Tibial nerve (tissue), 4 donors: ENCODE results near the gene CEP57. TPM values are rescaled to one million over a fixed set of nuclear protein-coding genes. Genes with fewer than 3 reads are reported as not detected.
"Not testable (repeated sequence)": the region's sequence is repeated elsewhere in the genome, so short reads cannot be mapped to it uniquely, and the experiment has no call there.

Experiments
- DNase-seq, 2 donors: peaks; one replicate each; pipeline ENCODE4 v3.0.0-alpha.2; 2019; ENCODE audit warnings: low spot score in 2 of 2
- H3K27ac ChIP-seq, 4 donors: fragments of 200-600 bp; sonication (generic) in 3 of 4; one replicate each; pipeline ENCODE4 v1.5.1; 2017 to 2019; ENCODE audit warnings: mild to moderate bottlenecking in 1 of 4
- H3K27me3 ChIP-seq, 2 donors: fragments of 200-600 bp; sonication (generic) in 1 of 2; one replicate each; pipeline versions ENCODE4 v1.5.1 to v1.6.0; 2017 to 2019
- H3K36me3 ChIP-seq, 3 donors: fragments of 200-600 bp; sonication (generic); one replicate each; pipeline ENCODE4 v1.5.1; 2018 to 2019
- H3K4me1 ChIP-seq, 4 donors: fragments of 200-600 bp; sonication (generic) in 3 of 4; one replicate each; pipeline ENCODE4 v1.5.1; 2017 to 2019
- H3K4me3 ChIP-seq, 4 donors: fragments of 200-600 bp; sonication (generic) in 3 of 4; one replicate each; pipeline ENCODE4 v1.5.1; 2017 to 2019; ENCODE audit warnings: mild to moderate bottlenecking in 1 of 4, moderate library complexity in 1 of 4
- H3K9me3 ChIP-seq, 4 donors: fragments of 200-600 bp; sonication (generic) in 3 of 4; one replicate each; pipeline ENCODE4 v1.5.1; 2017 to 2019
- EP300 ChIP-seq, 2 donors: sonication (generic); formaldehyde crosslinking; IDR thresholded peaks; one replicate each; pipeline ENCODE4 v1.6.1; 2017; ENCODE audit warnings: antibody characterized with exemption in 2 of 2, mild to moderate bottlenecking in 1 of 2
- POLR2A ChIP-seq, 2 donors: fragments of 450-650 bp; IDR thresholded peaks; one replicate each; pipeline ENCODE4 v1.6.1; 2017; ENCODE audit warnings: antibody characterized with exemption in 2 of 2, mild to moderate bottlenecking in 2 of 2, moderate library complexity in 2 of 2
- WGBS, 2 donors: methylation state at CpG; one replicate each; pipeline ENCODE4 v1.1.5; 2018; 5-methylcytosine and 5-hydroxymethylcytosine counted together
- total RNA-seq, 4 donors: library from RNA; depleted of rRNA; stranded (reverse); fragments of >200 nt; gene quantifications; one replicate each; pipeline ENCODE4 v1.1.0, GENCODE V29; 2016
- TF ChIP-seq, protein P1 (sequence below), 5 experiments: fragments of 200-600 bp in 3 of 5; fragments of 450-650 bp in 2 of 5; sonication (generic) in 3 of 5; IDR thresholded peaks; one replicate each; pipeline ENCODE4 v1.5.1; 2016 to 2019; ENCODE audit warnings: antibody characterized with exemption in 5 of 5, mild to moderate bottlenecking in 3 of 5, moderate library complexity in 2 of 5

Gene CEP57
- total RNA-seq, 4 donors from 2014 or later: 48.9 to 58.0 (median 52.1) TPM

DNA sequence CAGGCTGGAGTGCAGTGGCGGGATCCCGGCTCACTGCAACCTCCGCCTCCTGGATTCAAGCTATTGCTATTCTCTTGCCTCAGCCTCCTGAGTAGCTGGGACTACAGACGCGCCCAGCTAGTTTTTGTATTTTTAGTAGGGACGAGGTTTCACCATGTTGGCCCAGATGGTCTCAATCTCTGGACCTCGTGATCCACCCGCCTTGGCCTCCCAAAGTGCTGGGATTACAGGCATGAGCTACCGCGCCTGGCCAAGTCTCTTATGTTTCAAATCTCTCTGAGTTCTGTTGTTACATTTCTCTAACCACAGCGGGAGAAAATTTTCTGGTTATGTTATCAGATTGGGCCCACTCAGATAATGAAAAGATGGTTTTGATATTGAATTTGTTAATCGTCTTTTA, 10.1 kb downstream of the CEP57 start:
- H3K4me3 ChIP-seq: no peak overlapping the region
- no peaks in the 10 kb centered on the region for H3K9me3 ChIP-seq
- TF ChIP-seq EP300 (IDR thresholded peaks at IDR 0.05): no peak
- TF ChIP-seq, protein P1, sequence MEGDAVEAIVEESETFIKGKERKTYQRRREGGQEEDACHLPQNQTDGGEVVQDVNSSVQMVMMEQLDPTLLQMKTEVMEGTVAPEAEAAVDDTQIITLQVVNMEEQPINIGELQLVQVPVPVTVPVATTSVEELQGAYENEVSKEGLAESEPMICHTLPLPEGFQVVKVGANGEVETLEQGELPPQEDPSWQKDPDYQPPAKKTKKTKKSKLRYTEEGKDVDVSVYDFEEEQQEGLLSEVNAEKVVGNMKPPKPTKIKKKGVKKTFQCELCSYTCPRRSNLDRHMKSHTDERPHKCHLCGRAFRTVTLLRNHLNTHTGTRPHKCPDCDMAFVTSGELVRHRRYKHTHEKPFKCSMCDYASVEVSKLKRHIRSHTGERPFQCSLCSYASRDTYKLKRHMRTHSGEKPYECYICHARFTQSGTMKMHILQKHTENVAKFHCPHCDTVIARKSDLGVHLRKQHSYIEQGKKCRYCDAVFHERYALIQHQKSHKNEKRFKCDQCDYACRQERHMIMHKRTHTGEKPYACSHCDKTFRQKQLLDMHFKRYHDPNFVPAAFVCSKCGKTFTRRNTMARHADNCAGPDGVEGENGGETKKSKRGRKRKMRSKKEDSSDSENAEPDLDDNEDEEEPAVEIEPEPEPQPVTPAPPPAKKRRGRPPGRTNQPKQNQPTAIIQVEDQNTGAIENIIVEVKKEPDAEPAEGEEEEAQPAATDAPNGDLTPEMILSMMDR (IDR thresholded peaks at IDR 0.05): no peak
- no peak for TF ChIP-seq POLR2A (IDR thresholded peaks at IDR 0.05)
- no peak for DNase-seq
- H3K27ac ChIP-seq: no peak overlapping the region
- H3K36me3 ChIP-seq: peaks cover 0 to 34% (median 0%) of the 10 kb centered on the region in 3 donors
- no peaks in the 10 kb centered on the region for H3K4me1 ChIP-seq
- H3K27me3 ChIP-seq: no peaks in the 10 kb centered on the region
- 97% methylated on average over 12 of the region's 12 CpGs for WGBS, 2 donors

DNA sequence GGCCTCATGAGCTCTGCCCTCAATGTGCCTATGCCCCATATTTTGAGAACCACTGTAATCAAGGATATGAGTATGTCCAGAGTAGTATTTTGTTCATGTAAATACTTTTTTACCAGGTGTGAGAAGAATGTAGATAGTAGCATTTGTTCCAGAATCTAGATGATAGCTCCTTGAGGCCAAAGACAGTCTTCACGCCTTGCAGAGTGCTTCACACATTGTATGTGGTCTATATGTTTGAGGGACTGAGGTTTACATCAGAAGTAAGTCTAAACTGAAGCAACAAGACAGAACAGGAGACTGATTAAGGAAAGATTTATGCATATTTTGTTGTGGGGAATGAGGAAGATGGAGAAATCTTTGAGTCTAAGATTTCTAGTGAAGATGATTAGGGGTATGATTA, 12.5 kb downstream of the CEP57 start:
- Histone ChIP-seq H3K4me1 (no peaks in the 10 kb centered on the region), H3K9me3 (no peaks in the 10 kb centered on the region), H3K36me3 (peaks cover 0 to 48% (median 0%) of the 10 kb centered on the region in 3 donors), H3K27me3 (no peaks in the 10 kb centered on the region), H3K27ac (no peak overlapping the region), H3K4me3 (no peak overlapping the region)
- TF ChIP-seq, protein P1 (IDR thresholded peaks at IDR 0.05): no peak
- TF ChIP-seq POLR2A (IDR thresholded peaks at IDR 0.05): no peak
- no peak for DNase-seq
- 92 to 97% methylated on average over 1 of the region's 1 CpG for WGBS, 2 donors

DNA sequence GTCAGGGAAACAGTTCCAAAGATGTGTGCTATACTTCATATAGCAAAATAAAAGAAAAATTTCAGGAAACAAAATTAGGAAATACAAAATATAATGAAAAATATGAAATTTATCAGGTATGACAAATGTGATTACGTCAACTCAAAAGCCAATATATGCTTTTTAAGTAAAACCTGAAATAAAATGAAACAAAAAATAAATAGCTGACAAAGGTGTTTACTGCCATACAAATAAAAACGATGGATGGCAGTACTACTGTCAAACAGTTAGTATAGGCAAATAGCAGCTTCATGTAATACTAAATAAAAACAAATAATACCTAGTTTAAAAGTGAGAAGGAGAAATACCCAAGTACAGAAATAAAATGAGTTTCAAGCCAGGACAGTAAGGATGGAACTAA, 13.7 kb downstream of the CEP57 start:
- Histone ChIP-seq H3K4me1 (no peaks in the 10 kb centered on the region), H3K4me3 (no peak overlapping the region), H3K36me3 (peaks cover 0 to 48% (median 0%) of the 10 kb centered on the region in 3 donors), H3K27ac (no peak overlapping the region), H3K9me3 (no peaks in the 10 kb centered on the region), H3K27me3 (no peaks in the 10 kb centered on the region)
- WGBS, 2 donors: 95 to 97% methylated on average over 2 of the region's 2 CpGs
- DNase-seq: no peak
- TF ChIP-seq, protein P1 (IDR thresholded peaks at IDR 0.05): no peak
- no peak for TF ChIP-seq POLR2A (IDR thresholded peaks at IDR 0.05)
- no peak for TF ChIP-seq EP300 (IDR thresholded peaks at IDR 0.05)

DNA sequence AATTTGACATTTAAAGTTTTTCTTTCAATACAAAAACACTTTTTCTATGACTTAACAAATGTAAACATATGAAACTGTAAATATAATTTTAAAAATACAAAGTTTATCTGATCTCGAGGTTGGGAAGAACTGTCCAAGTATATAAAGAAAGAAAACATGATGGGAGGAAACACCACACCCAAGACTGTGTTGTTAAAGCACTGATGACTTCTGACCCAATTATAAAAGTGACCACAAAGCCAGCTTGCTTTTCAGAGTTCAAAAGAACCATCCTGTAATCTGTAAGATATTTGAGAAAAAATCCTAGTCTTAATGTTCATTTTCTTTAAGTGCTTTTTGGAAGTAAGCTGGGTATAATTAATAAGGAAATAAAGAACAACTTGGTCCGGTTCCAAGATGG, 15.6 kb downstream of the CEP57 start:
- 86 to 87% methylated on average over 2 of the region's 2 CpGs for WGBS, 2 donors

DNA sequence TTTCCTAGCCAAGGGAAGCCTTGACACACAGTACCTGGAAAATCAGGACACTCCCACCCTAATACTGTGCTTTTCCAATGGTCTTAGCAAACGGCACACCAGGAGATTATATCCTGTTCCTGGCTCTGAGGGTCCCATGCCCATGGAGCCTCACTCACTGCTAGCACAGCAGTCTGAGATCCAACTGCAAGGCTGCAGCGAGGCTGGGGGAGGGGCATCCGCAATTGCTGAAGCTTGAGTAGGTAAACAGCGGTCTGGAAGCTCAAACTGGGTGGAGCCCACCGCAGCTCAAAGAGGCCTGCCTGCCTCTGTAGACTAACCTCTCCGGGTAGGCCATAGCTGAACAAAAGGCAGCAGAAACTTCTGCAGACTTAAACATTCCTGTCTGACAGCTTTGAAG, 16.2 kb downstream of the CEP57 start:
- peaks cover 0 to 29% (median 0%) of the 10 kb centered on the region in 3 donors for H3K36me3 ChIP-seq
- not testable (repeated sequence) for H3K27ac ChIP-seq, DNase-seq, H3K9me3 ChIP-seq, H3K4me3 ChIP-seq, H3K27me3 ChIP-seq, H3K4me1 ChIP-seq
- WGBS, 2 donors: 96 to 98% methylated on average over 6 of the region's 6 CpGs

More for the DNA sequence above, 15.6 kb downstream of the CEP57 start:
- Histone ChIP-seq H3K36me3 (peaks cover 0 to 31% (median 0%) of the 10 kb centered on the region in 3 donors), H3K27ac (no peak overlapping the region), H3K4me1 (no peaks in the 10 kb centered on the region), H3K9me3 (no peaks in the 10 kb centered on the region), H3K27me3 (no peaks in the 10 kb centered on the region), H3K4me3 (no peak overlapping the region)
- TF ChIP-seq EP300 (IDR thresholded peaks at IDR 0.05): no peak
- TF ChIP-seq POLR2A (IDR thresholded peaks at IDR 0.05): no peak
- TF ChIP-seq, protein P1 (IDR thresholded peaks at IDR 0.05): no peak
- no peak for DNase-seq

DNA sequence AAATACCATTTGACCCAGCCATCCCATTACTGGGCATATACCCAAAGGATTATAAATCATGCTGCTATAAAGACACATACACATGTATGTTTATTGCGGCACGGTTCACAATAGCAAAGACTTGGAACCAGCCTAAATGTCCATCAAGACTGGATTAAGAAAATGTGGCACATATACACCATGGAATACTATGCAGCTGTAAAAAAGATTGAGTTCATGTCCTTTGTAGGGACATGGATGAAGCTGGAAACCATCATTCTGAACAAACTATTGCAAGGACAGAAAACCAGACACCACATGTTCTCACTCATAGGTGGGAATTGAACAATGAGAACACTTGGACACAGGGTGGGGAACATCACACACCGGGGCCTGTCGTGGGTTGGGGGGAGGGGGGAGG, 20.8 kb downstream of the CEP57 start:
- not testable (repeated sequence) for DNase-seq, H3K4me1 ChIP-seq, H3K4me3 ChIP-seq, H3K27ac ChIP-seq, H3K9me3 ChIP-seq, H3K27me3 ChIP-seq
- 95 to 96% methylated on average over 4 of the region's 4 CpGs for WGBS, 2 donors
- peaks cover 0 to 32% (median 0%) of the 10 kb centered on the region in 3 donors for H3K36me3 ChIP-seq
